ENCODE measurements around the gene POLD2.

Gene POLD2

GRCh38 chr7:44158873-44159631 is 35.7 kb upstream of the POLD2 start:
- Histone ChIP-seq H3F3A (ENCODE audit: low read depth) (no peaks in the 10 kb centered on the region), H3K9ac (ENCODE audit: low read depth, low read length, poor library complexity, severe bottlenecking) (no peak overlapping the region), H3K4me2 (ENCODE audit: low read depth, low read length, poor library complexity, severe bottlenecking) (no peak overlapping the region), H2AFZ (ENCODE audit: low read length) (no peak overlapping the region), H3K9me3 (ENCODE audit: insufficient read depth, low read depth, low read length) (no peaks in the 10 kb centered on the region), H3K4me3 (ENCODE audit: low read length, poor library complexity, severe bottlenecking) (no peak overlapping the region), H3K79me2 (ENCODE audit: insufficient read depth, low read length) (no peaks in the 10 kb centered on the region), H3K9me2 (replicated peaks; ENCODE audit: low read depth, low read length) (no peaks in the 10 kb centered on the region), H4K20me1 (ENCODE audit: insufficient read depth, low read length, poor library complexity, severe bottlenecking) (no peaks in the 10 kb centered on the region), H3K36me3 (ENCODE audit: insufficient read depth, low read length) (no peaks in the 10 kb centered on the region), H3K4me1 (ENCODE audit: insufficient read depth, low read length, poor library complexity, severe bottlenecking) (no peaks in the 10 kb centered on the region), H3K27me3 (ENCODE audit: insufficient read depth, low read length, poor library complexity, severe bottlenecking) (no peaks in the 10 kb centered on the region)
- TF ChIP-seq CTCF (conservative IDR thresholded peaks at IDR 0.05; ENCODE audit: low read length) (no peak), EZH2phosphoT487 (IDR thresholded peaks at IDR 0.05; ENCODE audit: borderline replicate concordance) (no peak)

- TF ChIP-seq CTCF (conservative IDR thresholded peaks at IDR 0.05; ENCODE audit: low read length) = no peak
- TF ChIP-seq EZH2phosphoT487 (IDR thresholded peaks at IDR 0.05; ENCODE audit: borderline replicate concordance) = no peak
- H4K20me1 ChIP-seq (ENCODE audit: insufficient read depth, low read length, poor library complexity, severe bottlenecking) = no peaks in the 10 kb centered on the region
- no peak overlapping the region for H3K4me2 ChIP-seq (ENCODE audit: low read depth, low read length, poor library complexity, severe bottlenecking)
- H3K9ac ChIP-seq (ENCODE audit: low read depth, low read length, poor library complexity, severe bottlenecking) = no peak overlapping the region
- no peaks in the 10 kb centered on the region for H3K9me3 ChIP-seq (ENCODE audit: insufficient read depth, low read depth, low read length)
- H3K27me3 ChIP-seq (ENCODE audit: insufficient read depth, low read length, poor library complexity, severe bottlenecking) = no peaks in the 10 kb centered on the region
- H3K36me3 ChIP-seq (ENCODE audit: insufficient read depth, low read length) = no peaks in the 10 kb centered on the region
- H3K4me3 ChIP-seq (ENCODE audit: low read length, poor library complexity, severe bottlenecking) = no peak overlapping the region
- no peak overlapping the region for H2AFZ ChIP-seq (ENCODE audit: low read length)
- H3K4me1 ChIP-seq (ENCODE audit: insufficient read depth, low read length, poor library complexity, severe bottlenecking) = no peaks in the 10 kb centered on the region
- no peaks in the 10 kb centered on the region for H3K79me2 ChIP-seq (ENCODE audit: insufficient read depth, low read length)
- H3F3A ChIP-seq (ENCODE audit: low read depth) = no peaks in the 10 kb centered on the region
- H3K9me2 ChIP-seq (replicated peaks; ENCODE audit: low read depth, low read length) = no peaks in the 10 kb centered on the region
These were observed 34.9 kb upstream of the POLD2 start for GRCh38 chr7:44158096-44158872.

- H4K20me1 ChIP-seq (ENCODE audit: insufficient read depth, low read length, poor library complexity, severe bottlenecking) = no peaks in the 10 kb centered on the region
- no peaks in the 10 kb centered on the region for H3K9me2 ChIP-seq (replicated peaks; ENCODE audit: low read depth, low read length)
- no peak overlapping the region for H3K4me2 ChIP-seq (ENCODE audit: low read depth, low read length, poor library complexity, severe bottlenecking)
- H2AFZ ChIP-seq (ENCODE audit: low read length) = no peak overlapping the region
- TF ChIP-seq CTCF (conservative IDR thresholded peaks at IDR 0.05; ENCODE audit: low read length) (no peak), EZH2phosphoT487 (IDR thresholded peaks at IDR 0.05; ENCODE audit: borderline replicate concordance) (no peak)
- H3K36me3 ChIP-seq (ENCODE audit: insufficient read depth, low read length) = no peaks in the 10 kb centered on the region
- no peaks in the 10 kb centered on the region for H3K79me2 ChIP-seq (ENCODE audit: insufficient read depth, low read length)
- no peaks in the 10 kb centered on the region for H3K9me3 ChIP-seq (ENCODE audit: insufficient read depth, low read depth, low read length)
- no peaks in the 10 kb centered on the region for H3K4me1 ChIP-seq (ENCODE audit: insufficient read depth, low read length, poor library complexity, severe bottlenecking)
- H3F3A ChIP-seq (ENCODE audit: low read depth) = no peaks in the 10 kb centered on the region
- no peak overlapping the region for H3K4me3 ChIP-seq (ENCODE audit: low read length, poor library complexity, severe bottlenecking)
- no peak overlapping the region for H3K9ac ChIP-seq (ENCODE audit: low read depth, low read length, poor library complexity, severe bottlenecking)
- H3K27me3 ChIP-seq (ENCODE audit: insufficient read depth, low read length, poor library complexity, severe bottlenecking) = no peaks in the 10 kb centered on the region
These were observed 34.0 kb upstream of the POLD2 start for GRCh38 chr7:44157116-44158080.

All from Loucy (cell line).